Erythroblast (primary cell): ENCODE results near the gene ZNF708.

Experiments
- GATA1 ChIP-seq: IDR thresholded peaks from 2 replicates; pipeline ENCODE4 v1.6.1; 2011; ENCODE audit warnings: low read depth, mild to moderate bottlenecking, control low read depth, low read length, moderate library complexity
- POLR2A ChIP-seq: IDR thresholded peaks from 2 replicates; pipeline ENCODE4 v1.6.1; 2011; ENCODE audit warnings: mild to moderate bottlenecking, low read length

- TF ChIP-seq POLR2A (no peak), GATA1 (no peak)
Measured at GRCh38 chr19:21260164-21260847, 68.9 kb downstream of the ZNF708 start.
